GM19043 (cell line): ENCODE measurements around the gene GABRG3.

Source experiments
- ATAC-seq: cut with Tn5 transposase; IDR thresholded peaks from one replicate; pipeline ENCODE4 v1.9.1; 2021; ENCODE audit warnings: low read depth; ENCODE audit not compliant: unreplicated experiment

The GABRG3 gene

DNA sequence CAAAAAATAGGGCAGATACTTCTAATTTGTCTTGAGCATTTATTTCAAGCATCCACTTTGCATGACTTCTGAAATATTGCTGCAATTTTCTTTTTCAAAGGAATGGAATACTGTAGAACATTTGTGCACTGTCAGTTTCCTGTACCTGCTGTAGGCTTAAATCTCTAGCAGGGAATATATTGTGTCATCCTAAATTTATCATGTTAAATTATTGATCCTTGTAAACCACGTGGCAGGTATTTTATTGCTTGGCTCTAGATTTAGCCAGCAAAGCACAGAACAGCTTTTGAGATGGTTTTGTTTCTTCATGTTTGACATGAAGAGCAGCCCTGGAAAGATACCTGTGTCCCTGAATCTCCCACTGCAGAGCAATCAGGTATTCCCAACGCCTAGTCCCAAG lies 470.1 kb downstream of the GABRG3 start:
- no peak for ATAC-seq

DNA sequence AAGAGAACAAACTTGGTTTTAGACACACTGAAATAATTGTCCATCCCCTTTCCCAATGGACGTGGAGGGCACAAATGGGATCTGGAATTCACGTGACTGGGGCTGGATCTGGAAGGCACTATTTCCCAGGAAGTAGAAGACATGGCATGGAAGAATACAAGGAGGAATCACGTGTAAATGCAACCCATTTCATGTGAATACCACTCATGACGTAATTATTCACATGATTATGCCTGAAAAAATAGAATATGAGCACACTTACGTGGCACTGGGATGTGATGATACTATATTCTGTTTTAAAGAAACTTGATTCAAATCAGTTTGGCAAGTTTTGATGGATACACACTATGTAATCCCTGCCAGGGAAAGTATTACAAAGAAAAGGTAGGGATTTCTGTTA lies 477.3 kb downstream of the GABRG3 start:
- no peak for ATAC-seq

DNA sequence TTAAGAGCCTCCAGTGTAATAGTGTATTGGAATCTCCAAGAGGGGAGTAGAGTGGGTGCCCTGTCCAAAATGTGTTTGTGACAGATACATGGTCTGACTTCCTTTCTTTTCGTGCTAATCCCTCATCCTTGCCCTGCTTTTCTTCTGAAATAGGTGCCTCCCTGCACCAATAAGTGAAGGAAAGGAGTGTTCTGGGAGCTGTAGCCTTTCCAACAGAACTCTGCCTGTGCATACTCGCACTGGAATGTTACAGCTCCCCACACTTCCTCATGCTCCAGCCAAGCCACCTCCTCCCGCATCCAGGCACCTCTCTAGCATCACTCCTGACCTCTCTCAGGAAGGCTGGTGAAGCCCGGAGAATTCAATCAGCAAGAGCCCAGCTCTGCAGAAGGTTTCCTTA lies 478.0 kb downstream of the GABRG3 start:
- no peak for ATAC-seq

DNA sequence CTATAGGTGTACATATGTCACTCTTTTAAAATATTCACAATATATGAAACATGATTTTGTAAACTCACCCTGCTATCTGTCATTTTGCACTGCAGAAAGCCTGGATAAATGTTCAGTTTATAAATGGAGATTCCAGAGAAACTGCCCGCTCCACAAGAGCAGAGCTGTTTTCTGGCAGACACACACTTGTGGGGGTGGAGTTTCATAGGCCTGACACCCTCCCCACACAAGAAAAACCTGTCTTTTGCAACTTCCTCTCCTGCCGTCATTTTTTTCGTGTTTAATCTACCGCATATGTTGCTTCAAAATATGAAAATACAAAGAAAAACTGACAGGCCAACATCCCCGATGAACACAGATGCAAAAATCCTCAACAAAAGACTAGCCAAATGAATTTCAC lies 479.0 kb downstream of the GABRG3 start:
- no peak for ATAC-seq

DNA sequence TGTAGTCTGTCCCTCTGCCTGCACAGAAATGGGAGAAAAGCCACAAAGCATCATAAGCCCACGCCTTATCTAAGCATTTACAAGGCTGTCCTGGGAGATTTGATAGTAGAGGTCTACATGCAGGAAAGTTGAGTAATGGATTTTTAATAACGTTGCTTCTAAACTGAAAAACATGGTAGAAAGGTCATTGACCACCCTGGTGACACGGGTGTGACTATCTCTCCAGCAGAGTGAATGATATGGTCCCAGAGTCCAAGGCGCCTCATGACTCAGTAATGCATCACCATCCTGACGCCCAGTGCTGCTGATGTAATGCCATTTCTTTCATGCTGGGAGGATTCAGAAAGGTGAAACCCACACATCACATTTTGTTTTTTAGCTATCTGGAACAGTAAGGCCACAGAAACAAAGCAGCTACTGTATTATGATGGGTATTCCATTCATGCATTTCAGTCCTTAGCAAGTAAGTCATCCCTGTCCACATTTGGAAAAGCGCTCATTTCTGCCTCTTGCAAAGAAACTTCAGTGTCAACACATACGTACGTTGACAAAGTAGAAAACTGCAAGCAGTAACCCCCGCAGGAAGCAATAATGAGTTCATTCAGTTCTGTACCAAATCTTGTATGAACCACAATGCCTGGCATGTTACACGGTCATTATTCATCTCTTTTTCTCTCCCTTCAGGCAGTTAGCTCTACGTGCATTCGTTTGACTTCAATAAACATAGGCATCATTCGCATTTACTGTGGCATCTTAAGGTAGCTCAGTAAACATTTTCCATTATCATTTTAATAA lies 483.5 kb downstream of the GABRG3 start:
- no peak for ATAC-seq

DNA sequence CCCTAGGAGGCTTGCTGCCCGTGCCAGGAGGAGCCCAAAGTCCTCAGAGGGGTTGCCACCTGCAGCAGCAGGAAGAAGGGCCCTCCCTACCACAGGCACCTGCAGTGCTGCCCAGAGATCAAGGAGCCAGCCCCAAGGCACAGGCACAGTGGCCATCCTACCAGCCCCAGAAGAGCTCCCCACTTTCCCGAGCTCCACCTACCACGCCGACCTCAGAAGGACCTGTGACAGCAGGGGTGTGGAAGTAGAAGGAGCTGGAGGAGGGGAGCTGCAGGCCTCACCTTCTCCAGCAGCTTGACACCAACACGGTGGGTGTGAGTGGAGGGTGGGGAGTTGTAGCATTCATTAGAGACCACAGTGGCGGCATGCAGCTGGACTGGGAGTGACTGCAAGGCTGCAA lies 485.8 kb downstream of the GABRG3 start:
- ATAC-seq: no peak

DNA sequence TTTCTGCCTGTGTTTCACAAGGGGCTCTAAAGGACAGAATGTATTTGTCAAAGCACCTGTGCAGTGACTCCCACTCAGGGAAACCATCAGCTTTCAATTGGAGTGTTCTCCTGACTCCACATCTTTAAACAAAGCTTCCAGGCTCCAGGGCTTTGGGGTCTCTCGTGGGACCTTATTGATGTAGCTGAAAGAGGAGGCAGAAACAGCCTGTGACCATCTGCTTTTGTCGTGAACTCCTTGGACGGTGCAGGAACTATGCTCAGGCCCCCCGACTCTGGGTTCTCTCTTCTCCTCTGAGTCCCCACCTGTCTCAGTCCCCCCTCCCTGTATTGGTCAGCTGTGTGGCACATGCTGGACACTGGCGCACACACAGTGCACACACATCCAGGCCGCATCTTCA lies 486.8 kb downstream of the GABRG3 start:
- no peak for ATAC-seq

DNA sequence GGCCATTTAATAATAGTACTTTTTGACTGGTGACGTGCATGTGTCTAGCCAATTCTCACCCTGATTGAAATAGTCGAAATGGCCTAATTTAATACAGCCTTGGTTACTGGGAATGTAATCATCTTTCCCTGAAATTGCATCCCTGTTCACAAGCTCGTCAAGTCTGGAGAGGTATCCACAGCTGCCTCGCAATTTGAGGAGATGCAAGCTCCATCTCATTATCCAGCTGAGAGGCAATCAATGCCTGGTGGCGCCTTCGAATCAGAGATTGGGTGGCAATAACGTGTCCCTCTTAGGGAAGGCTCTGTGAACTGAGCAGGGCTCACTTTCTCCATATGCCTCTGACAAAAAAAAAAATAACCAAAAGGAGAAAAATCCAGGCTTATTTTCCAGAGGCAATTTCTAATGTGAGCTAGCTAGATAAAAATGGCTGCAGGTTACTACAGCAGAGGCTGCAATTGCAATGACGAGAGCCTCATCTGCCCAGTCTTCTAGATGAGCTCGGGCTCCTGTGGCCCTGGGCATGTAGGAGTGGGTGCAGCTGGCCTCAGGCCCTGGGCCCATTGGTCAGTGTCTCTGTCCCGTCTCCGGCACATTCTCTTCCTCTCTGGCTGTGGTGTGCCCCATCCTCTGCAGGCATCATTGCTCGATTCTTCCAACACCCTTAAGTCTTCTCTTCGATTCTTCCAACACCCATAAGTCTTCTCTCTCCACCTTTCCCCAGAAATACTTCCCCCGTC lies 487.5 kb downstream of the GABRG3 start:
- ATAC-seq: no peak

DNA sequence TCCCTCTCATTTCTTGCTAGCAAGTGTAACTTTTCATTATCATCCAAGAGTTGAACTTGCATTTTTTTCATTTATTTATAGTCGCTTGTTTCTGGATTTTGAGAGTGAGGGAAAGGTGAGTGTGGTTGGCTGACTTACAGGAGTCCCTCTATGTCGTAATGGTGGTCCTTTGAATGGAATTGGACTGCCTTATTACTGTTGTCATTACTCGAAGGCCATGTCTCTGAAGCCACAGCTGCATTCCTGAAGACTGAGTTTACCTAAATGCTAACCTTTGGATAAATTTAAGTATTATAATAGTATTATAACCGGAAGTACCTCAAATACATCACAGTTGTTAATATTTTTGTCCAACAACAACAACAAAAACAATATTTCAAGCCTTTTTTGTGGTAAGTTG lies 488.9 kb downstream of the GABRG3 start:
- no peak for ATAC-seq

DNA sequence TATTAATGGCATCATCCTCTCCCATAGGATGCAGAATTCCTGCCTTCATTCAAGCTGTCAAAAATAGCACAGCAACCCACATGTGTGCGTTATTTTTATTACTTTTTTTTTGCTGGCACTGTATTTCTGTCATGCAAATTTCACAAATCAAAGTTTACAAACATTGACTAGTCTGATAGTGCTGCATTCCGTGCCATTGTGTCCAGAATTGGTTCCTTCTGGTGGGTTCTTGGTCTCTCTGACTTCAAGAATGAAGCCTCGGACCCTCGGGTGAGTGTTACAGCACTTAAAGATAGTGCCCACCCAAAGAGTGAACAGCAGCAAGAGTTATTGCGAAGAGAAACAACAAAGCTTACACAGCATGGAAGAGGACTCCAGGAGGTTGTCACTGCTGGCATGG lies 490.2 kb downstream of the GABRG3 start:
- no peak for ATAC-seq

DNA sequence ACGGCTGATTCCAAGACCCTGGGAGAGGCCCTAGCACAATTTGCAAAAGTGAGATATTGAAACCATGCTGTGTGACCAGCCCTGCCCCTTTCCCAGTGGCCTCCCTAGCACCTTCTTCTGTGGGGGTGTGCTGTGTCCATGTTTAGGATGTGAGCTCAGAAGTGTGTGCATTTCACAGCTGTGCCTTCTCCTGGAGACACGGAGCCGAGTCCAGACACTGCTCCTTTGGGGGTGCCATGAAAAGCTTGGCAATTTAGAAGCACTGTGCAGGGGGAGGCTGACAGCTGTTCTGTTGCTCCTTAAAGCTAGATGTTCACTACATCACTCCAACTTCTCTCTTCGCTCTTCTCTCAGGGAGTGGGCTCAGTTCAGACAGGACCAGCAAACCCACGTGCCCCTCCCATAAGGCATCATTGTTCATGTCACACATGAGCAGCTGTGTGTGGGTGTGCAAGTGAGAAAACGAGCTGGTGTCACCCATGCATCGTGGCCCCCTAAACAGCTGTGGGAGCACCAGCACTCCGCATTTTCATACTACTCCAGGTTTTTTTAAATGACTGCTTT lies 492.6 kb downstream of the GABRG3 start:
- no peak for ATAC-seq

DNA sequence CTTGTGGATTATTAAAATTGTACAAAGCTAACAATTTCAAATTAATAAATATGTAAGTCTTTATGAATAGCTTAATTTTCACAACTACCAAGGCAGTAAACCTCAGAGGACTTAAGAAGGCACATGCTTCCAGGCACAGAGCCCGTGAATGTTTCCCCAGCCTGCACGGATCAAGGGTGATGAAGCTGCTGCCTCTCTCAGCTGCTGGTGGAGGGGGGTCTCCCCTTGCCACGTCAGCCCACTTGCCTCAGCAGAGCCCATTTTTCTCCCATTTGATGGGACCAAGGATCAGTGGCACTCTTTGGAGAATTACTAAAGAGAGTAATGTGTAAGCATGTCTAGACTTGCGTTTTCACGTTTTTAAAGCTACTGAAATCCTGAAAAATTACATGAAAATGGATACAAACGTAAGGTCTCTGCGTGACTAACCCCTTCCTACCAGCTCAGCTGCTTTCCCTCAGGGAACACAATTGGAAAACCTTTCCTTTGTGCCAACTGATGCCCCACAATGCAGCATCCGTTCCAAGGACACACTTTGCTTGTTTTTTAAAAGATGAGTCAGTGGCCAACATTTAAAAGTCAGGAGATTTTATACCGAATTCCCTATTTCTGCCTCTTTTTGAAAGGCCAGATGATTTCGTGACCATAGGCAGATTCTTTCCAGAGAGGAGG lies 494.1 kb downstream of the GABRG3 start:
- no peak for ATAC-seq

DNA sequence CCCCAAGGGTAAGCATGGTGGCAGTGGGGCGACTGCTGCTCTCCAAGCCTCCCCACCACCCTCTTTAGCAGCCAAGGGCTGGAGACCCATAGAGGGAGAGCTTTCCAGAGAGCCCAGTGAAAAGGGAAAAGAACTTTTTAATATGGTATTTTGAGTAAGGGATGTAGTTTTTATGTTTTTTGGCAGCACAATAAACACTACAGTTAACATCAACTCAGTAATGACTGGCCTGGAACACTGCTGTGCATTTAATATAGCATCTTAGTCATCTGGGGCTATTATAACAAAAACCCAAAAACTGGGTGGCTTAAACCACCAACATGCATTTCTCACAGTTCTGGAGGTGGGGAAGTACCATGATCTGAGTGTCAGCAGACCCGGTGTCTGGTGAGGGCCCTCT lies 495.8 kb downstream of the GABRG3 start:
- no peak for ATAC-seq

DNA sequence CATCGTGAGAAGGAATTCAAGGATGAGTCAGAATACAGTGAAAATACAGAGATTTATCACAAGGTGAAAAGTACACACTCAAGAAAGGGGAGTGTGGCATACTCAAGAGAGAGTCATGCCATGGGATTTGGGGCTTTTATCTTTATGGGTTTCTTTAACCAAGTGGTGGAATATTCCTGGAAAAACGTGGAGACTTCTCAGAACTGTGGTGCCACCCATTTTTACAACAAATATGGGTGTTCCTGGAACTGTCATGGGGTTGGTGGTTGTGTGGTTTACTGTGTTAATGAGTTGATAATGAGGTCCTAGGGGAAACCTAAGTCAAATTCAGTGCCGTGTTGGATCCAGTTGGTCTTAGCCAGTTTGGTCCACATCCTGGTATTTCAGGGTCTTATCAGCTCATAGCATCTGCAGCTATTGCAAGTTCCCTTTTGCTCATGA lies 497.2 kb downstream of the GABRG3 start:
- no peak for ATAC-seq

DNA sequence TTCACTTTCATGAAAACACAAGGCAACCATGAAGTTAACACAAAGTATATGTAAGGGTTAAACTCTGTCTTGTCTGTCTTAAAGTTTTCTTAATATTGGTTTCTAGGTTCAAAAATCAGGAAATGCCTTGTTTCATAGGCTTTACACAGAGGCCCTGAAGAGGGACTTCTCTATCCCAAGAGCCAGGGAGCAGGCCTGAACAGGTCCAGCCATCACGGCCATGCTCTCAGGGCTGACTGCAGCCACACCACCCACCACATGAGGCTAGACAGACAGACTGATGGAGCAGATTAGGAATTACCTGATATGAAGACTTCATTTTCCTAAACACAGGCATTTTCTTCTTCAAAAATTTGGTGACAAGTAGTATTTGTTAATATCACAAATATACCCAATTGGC lies 502.9 kb downstream of the GABRG3 start:
- ATAC-seq: no peak

DNA sequence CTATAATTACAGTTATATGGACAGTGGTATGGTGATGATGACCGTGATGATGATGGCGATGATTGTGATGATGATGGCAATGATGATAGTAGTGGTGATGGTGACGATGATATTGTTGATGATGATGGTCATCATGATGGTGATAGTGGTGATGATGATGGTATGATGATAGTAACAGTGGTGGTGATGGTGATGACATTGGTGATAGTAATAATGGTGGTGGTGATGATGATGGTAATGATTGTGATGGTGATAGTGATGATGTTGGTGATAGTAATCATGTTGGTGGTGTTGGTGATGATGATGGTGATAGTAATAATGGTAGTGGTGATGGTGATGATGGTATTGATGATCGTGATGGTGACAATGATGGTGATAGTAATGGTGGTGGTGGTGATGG lies 504.4 kb downstream of the GABRG3 start:
- ATAC-seq: no peak

DNA sequence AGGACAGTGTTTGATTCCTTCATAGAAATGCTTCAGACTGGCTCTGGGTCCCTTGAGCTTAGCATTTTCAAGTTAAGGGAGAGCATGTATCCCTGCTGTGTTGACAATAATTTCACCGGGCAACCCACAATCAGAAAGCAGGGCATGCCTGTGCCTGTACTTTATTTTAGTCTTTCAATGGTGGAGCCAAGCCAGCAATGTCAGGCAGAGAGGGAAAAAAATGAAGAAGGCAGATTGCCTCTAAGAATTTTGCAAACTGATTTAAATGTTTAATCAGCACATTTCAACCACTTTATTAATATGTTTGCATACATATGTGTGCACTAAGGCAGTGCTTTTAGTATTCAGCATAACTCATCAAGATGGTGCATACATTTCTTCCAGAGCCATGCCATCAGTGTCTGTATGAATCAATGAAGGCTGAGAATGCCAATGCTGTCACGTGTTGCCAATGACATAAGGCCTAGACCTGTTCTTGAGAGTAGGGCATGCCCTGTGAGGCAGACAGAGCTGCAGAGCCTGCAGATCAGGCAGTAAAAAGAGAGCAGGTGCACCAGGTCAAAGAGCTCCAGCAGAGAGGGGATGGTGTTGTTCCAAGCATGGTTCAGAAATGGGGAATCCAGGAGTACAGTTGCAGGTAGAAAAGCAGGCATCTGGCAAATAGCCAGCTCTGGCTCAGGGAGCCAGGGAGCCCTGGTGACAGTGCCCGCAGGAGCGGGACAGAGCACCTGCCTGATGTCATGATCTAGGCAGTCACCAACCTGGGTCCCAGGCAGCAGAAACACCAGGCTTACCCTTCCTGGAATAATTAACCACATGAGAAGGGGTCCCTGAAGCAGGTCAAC lies 508.5 kb downstream of the GABRG3 start:
- ATAC-seq: no peak

DNA sequence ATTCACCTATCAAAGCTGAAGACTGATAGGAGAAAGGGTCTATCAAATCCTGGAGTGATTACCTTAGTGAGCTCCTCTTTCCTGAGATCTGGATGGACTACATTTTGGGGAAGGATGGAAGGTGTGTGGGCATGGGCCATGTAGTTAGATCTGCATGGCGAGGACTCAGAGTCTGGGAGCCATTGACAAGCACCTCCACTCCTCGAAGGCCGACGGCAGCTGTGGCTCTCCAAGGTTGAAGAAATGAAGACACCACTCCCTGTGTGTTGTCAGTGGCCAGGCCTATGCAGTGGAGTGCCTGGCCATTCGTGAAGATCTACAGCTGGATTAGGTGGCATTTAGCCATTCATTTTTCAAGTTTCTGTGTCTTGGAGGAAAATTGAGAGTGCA lies 509.2 kb downstream of the GABRG3 start:
- no peak for ATAC-seq

DNA sequence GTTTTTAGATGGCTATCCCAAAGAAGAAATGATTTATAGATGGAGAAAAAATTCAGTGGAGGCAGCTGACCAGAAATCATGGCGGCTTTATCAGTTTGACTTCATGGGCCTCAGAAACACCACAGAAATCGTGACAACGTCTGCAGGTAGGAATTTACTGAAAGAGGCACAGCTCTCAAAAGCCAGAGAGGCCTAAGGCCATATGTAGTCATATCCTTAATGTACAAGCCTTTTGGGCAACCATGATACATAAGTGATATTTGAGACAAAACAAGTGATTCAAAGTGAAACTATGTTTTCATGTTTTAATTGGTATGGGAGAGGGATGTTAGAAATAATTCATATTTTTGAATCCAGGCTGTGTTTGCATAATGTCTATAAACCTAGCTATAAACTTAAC lies 509.7 kb downstream of the GABRG3 start:
- ATAC-seq: no peak

DNA sequence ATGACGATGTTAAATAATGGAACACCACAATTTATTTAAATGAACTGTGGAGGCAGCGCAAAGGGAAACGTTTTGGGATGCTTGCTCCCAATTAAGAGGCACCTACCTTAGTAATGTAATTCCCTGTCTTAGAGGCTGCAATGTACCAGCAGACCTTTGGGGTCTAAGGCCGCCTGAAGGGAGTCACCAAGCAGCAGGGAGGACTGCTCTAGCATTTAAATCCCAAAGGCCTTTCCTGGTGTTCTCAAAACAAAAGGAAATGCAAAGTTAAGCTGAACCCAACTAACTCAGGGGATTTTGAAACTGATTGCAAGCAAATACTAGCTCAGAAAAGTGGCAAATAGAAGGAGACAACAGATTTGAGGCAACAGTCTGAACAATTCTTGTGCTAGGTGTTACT lies 510.8 kb downstream of the GABRG3 start:
- no peak for ATAC-seq
